Stomach (tissue), 9 donors: ENCODE results near the gene EGF. TPM values are rescaled to one million over a fixed set of nuclear protein-coding genes. Genes with fewer than 3 reads are reported as not detected.

Experiments
- DNase-seq, 2 donors: peaks; one replicate each; pipeline versions ENCODE4 v3.0.0 to v3.0.0-alpha.2; 2013 to 2019
- H3K27ac ChIP-seq, 5 donors: fragments of 200-600 bp in 4 of 5; sonication (generic) in 4 of 5; one replicate each; pipeline ENCODE4 v1.5.1; 2013 to 2019; ENCODE audit warnings: mild to moderate bottlenecking in 1 of 5, moderate library complexity in 1 of 5
- H3K27me3 ChIP-seq, 3 donors: fragments of 200-600 bp; sonication (generic); one replicate each; pipeline ENCODE4 v1.5.1; 2017 to 2019; ENCODE audit warnings: mixed run types in 1 of 3
- H3K36me3 ChIP-seq, 4 donors: fragments of 200-600 bp; sonication (generic); 1 replicate in 3 of 4; 2 replicates in 1 of 4; pipeline ENCODE4 v1.5.1; 2016 to 2019
- H3K4me1 ChIP-seq, 4 donors: fragments of 200-600 bp; sonication (generic); one replicate each; pipeline ENCODE4 v1.5.1; 2016 to 2019
- H3K4me3 ChIP-seq, 4 donors: fragments of 200-600 bp; sonication (generic) in 3 of 4; one replicate each; pipeline ENCODE4 v1.5.1; 2016 to 2019; ENCODE audit warnings: mild to moderate bottlenecking in 1 of 4
- H3K9me3 ChIP-seq, 4 donors: fragments of 200-600 bp; sonication (generic); one replicate each; pipeline ENCODE4 v1.5.1; 2016 to 2019
- EP300 ChIP-seq: sonication (generic); formaldehyde crosslinking; IDR thresholded peaks from one replicate; pipeline ENCODE4 v1.6.1; 2017; ENCODE audit warnings: antibody characterized with exemption
- POLR2A ChIP-seq, 4 donors: fragments of 450-650 bp; IDR thresholded peaks; one replicate each; pipeline ENCODE4 v1.6.1; 2016; ENCODE audit warnings: antibody characterized with exemption in 4 of 4, control low read depth in 2 of 4, mild to moderate bottlenecking in 1 of 4, moderate library complexity in 1 of 4
- POLR2AphosphoS5 ChIP-seq, 3 donors: sonication (generic); formaldehyde crosslinking; IDR thresholded peaks; one replicate each; pipeline ENCODE4 v1.6.1; 2016; ENCODE audit warnings: antibody characterized with exemption in 3 of 3
- WGBS, 5 donors: extraction: QIAGEN DNeasy Blood & Tissue Kit in 3 of 5; methylation state at CpG; one replicate each; pipeline versions ENCODE4 v1.1.5 to v1.1.7; 2013 to 2018; 5-methylcytosine and 5-hydroxymethylcytosine counted together
- intact Hi-C: fragments of 100-400 bp; cut with DNase I; formaldehyde crosslinking; loops from one replicate; pipeline ENCODE4 v1.15.1; 2023; ENCODE audit warnings: low total_unique reads
- polyA plus RNA-seq, 3 donors: library from polyadenylated mRNA; stranded (reverse); fragments of 200-250 nt; gene quantifications; one replicate each; pipeline ENCODE4 v1.2.3, GENCODE V29; 2013
- total RNA-seq, 5 donors: library from RNA; depleted of rRNA; stranded (reverse); fragments of >200 nt; gene quantifications; one replicate each; pipeline versions ENCODE4 v1.1.0 to v1.2.3, GENCODE V29; 2014 to 2016
- TF ChIP-seq, protein P1 (sequence below), 7 experiments: fragments of 450-650 bp in 4 of 7; fragments of 200-600 bp in 3 of 7; sonication (generic) in 3 of 7; IDR thresholded peaks; one replicate each; pipeline ENCODE4 v1.5.1; 2016 to 2019; ENCODE audit warnings: antibody characterized with exemption in 7 of 7, control low read depth in 2 of 7, mild to moderate bottlenecking in 1 of 7
- donor health status: healthy with polysubstance abuse.
- donor health status: Bipolar disorder and iron deficiency.
- donor health status: healthy.

Gene EGF
- total and polyA plus RNA-seq, 8 donors, result 0.20 to 0.37 TPM; not detected in 6

DNA sequence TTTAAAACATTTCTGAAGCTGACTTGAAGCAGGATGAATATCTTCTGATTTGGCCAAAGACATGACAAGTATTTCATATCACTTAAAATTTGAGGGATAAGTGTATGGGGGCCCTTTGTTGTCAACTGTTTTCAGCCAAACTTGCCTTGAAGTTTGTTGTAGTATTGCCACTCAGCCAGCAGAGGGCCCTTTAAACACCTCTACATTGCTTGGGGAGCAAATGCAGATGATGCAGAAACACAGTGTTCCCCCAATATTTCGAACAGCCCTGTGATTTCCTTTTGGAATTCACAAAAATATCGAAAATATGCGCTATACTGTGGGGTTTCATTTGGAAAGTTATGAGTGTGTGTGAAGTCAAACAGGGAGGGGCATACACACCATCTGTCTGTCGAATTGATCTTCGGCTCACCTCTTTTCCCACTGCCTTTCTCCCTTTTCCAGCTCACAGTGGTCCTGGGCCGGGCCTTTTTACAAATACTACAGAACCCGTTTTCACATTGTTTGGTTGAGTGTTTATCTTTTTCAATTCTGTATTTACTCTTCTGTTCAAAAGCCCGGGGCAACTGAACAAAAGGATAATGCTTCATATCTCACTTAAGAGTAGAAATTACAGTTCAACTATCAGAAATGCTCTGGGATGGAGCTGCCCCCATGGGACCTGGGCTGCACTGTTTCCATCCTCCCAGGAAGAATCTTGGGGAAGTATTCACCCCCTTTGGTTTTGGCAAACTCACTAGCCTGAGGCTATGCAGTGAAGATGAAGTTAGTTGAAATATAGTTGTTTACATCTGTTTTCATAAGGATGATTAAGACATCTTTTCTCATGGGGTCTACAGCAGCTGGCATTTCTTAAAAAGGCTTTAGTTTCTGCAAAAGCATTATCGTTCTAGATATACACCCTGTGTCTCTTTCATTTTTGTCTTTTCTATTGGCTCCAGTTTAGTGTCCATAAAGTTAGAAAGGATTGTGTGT lies 137.6 kb downstream of the EGF start:
- TF ChIP-seq EP300, result no peak
- TF ChIP-seq POLR2AphosphoS5 (IDR thresholded peaks at IDR 0.05), result no peak
- TF ChIP-seq, protein P1, sequence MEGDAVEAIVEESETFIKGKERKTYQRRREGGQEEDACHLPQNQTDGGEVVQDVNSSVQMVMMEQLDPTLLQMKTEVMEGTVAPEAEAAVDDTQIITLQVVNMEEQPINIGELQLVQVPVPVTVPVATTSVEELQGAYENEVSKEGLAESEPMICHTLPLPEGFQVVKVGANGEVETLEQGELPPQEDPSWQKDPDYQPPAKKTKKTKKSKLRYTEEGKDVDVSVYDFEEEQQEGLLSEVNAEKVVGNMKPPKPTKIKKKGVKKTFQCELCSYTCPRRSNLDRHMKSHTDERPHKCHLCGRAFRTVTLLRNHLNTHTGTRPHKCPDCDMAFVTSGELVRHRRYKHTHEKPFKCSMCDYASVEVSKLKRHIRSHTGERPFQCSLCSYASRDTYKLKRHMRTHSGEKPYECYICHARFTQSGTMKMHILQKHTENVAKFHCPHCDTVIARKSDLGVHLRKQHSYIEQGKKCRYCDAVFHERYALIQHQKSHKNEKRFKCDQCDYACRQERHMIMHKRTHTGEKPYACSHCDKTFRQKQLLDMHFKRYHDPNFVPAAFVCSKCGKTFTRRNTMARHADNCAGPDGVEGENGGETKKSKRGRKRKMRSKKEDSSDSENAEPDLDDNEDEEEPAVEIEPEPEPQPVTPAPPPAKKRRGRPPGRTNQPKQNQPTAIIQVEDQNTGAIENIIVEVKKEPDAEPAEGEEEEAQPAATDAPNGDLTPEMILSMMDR (IDR thresholded peaks at IDR 0.05), result peak in 5 of 7 experiments; percentile 33 to 80 (median 66)
- TF ChIP-seq POLR2A (IDR thresholded peaks at IDR 0.05), result no peak
- peaks cover 0 to 6% (median 0%) of the 10 kb centered on the region in 4 donors for H3K4me1 ChIP-seq
- intact Hi-C loops, result loop anchor here (5.0 kb wide), 1 partner anchor 162 kb away; no protein-coding TSS in a partner anchor
- peaks cover 0 to 12% (median 4%) of the 10 kb centered on the region in 4 donors for H3K36me3 ChIP-seq
- H3K9me3 ChIP-seq, result no peaks in the 10 kb centered on the region
- peak; percentile 47 to 70 for DNase-seq
- H3K4me3 ChIP-seq, result no peak overlapping the region
- WGBS, 5 donors, result 36 to 46% (median 44%) methylated on average over 9 of the region's 9 CpGs
- H3K27me3 ChIP-seq, result no peaks in the 10 kb centered on the region
- no peak overlapping the region for H3K27ac ChIP-seq

DNA sequence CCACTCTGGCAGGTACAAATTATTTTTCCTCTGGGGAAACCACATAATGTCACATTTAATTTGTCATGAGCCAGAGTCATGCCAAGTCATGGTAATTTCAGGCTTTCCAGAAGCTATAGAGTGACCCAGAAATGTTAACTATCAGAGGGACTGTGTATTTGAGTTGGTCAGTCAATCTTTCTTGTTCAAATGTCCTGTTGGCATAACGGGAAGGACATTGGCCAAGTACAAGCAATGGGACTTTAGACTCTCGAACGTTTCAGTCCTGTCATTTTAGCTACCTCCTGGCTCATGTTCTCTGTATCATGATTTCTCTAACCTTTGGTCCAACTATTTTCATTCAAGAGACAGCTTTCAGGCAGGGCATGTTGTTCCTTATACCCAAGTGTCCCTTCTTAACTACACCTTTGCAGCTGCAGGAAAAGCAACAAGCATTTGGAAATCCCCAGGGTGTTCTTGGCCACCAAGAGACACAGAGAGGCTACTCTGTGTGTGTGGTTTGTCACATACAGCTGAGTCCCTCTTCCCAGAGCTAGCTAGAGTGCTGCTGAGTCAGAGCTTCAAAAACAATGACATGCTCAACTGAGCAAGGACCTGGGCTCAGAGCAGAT lies 142.6 kb downstream of the EGF start:
- H3K9me3 ChIP-seq, result no peaks in the 10 kb centered on the region
- intact Hi-C loops, result no loop called here
- 42 to 54% (median 44%) methylated on average over 3 of the region's 3 CpGs for WGBS, 5 donors
- DNase-seq, result peak in 1 of 2 donors; percentile 12
- H3K4me3 ChIP-seq, result no peak overlapping the region
- peak overlapping the region in 1 of 5 donors; percentile 32 for H3K27ac ChIP-seq
- TF ChIP-seq, protein P1 (IDR thresholded peaks at IDR 0.05), result no peak
- TF ChIP-seq POLR2AphosphoS5 (IDR thresholded peaks at IDR 0.05) (no peak), POLR2A (IDR thresholded peaks at IDR 0.05) (no peak), EP300 (no peak)
- H3K27me3 ChIP-seq, result no peaks in the 10 kb centered on the region
- H3K4me1 ChIP-seq, result peaks cover under 1 to 8% (median 2%) of the 10 kb centered on the region in 4 donors
- peaks cover 0 to 12% (median 4%) of the 10 kb centered on the region in 4 donors for H3K36me3 ChIP-seq

DNA sequence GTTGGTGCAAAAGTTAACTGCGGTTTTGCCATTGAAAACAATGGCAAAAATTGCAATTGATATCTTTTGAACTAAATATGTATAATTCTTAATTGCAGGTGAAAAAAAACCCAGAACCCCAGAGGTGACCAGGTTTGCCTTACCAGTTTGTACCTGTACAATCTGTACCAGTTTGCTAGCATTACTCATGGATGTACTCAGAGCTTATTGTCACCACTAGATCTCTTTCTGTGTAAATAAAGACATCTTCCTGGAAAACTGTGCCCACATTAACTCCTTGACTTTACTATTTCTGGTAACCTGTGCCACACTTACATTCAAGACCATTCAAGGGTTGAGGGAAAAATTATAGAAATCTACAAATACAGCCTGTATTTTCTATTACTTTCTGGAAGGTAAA lies 146.0 kb downstream of the EGF start:
- no peak for DNase-seq
- intact Hi-C loops, result no loop called here
- Histone ChIP-seq H3K4me3 (no peak overlapping the region), H3K27me3 (no peaks in the 10 kb centered on the region), H3K27ac (peak overlapping the region in 2 of 5 donors; percentile 63 to 67), H3K4me1 (peaks cover 3 to 15% (median 9%) of the 10 kb centered on the region in 4 donors), H3K9me3 (no peaks in the 10 kb centered on the region), H3K36me3 (no peaks in the 10 kb centered on the region)
- WGBS, 5 donors, result 84 to 100% (median 93%) methylated on average over 1 of the region's 1 CpG
- TF ChIP-seq, protein P1 (IDR thresholded peaks at IDR 0.05), result no peak
- peak in 1 of 3 donors; percentile 18 for TF ChIP-seq POLR2AphosphoS5 (IDR thresholded peaks at IDR 0.05)
- TF ChIP-seq POLR2A (IDR thresholded peaks at IDR 0.05), result no peak
- no peak for TF ChIP-seq EP300

DNA sequence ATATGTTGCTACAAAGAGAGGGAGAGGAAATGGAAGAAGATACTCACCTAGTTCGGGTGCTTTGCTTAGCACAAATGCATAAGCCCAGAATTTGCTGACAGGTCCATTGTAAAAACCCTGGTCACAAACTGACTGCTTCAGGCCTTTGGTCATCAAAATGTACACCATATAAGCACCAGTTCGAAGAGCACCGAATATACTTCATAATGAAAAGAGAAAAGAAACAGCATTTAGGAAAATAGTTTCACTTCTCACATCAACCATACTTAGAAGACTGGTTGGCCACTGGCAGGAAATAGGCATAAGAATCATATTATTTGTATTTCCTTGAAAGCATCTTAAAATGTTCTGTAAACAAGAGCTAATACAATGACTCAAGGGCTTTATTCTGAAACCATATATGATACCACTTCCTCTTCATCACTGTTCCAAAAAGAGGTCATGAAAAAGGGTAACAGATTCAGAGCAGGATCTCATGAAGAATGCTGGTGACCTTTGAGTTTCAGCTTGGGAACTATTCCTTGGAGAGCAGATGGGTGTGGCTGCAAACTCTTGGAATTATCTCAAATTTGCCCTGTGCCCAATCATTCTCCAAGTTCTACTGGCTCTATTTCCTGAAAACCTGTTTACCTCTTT lies 147.0 kb downstream of the EGF start:
- no peak for TF ChIP-seq POLR2A (IDR thresholded peaks at IDR 0.05)
- TF ChIP-seq POLR2AphosphoS5 (IDR thresholded peaks at IDR 0.05), result peak in 1 of 3 donors; percentile 45
- H3K4me3 ChIP-seq, result no peak overlapping the region
- intact Hi-C loops, result no loop called here
- H3K27me3 ChIP-seq, result no peaks in the 10 kb centered on the region
- 63 to 70% (median 69%) methylated on average over 3 of the region's 3 CpGs for WGBS, 5 donors
- H3K27ac ChIP-seq, result peak overlapping the region; percentile 5 to 67 (median 63)
- H3K4me1 ChIP-seq, result peaks cover 3 to 15% (median 9%) of the 10 kb centered on the region in 4 donors
- no peaks in the 10 kb centered on the region for H3K36me3 ChIP-seq
- peak in 1 of 2 donors; percentile 44 for DNase-seq
- H3K9me3 ChIP-seq, result no peaks in the 10 kb centered on the region
